ENCODE measurements around the gene TJP3.

DNA sequence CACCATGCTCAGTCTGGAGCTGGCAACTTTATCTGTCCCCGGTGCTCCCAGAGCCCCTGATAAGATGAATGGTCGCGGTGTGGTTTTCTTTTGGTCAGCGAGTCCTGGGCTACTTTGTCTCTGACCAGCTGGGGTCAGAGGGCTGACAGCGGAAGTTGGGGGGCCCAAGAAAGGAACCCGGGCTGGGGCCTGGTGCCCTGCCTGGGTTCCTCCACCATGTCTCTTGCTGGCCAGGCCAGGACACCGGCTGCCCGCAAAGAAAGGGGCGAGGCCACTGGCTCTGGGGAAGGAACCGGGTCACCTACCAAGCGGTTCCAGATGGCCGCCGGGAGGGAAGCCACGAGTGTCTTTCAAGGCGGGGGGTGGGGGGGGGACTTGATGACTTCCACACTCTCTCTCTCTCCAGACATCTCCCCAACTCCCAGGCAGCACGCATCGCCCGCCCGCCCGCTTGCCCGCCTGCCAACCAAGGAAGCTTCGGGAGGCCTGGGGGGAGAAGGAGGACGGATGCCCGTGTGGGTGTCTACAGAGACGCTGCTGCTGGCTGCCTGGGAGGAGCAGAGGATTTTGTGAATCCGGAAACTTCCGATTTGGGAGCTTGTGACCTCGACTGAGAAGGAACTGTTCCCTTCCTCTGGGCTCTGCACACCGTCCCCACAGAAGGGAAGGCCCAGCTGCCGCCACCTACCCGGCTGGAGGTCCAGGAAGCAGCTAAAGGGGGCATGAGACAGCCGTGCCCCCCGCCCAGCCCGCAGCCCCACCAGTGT, 9.0 kb upstream of the TJP3 start:
- TF ChIP-seq EZH2phosphoT487 (IDR thresholded peaks at IDR 0.05; ENCODE audit: low read length) (no peak), EZH2 (optimal IDR thresholded peaks at IDR 0.05; ENCODE audit: low read depth, low read length) (no peak)
- TF ChIP-seq, protein P1, sequence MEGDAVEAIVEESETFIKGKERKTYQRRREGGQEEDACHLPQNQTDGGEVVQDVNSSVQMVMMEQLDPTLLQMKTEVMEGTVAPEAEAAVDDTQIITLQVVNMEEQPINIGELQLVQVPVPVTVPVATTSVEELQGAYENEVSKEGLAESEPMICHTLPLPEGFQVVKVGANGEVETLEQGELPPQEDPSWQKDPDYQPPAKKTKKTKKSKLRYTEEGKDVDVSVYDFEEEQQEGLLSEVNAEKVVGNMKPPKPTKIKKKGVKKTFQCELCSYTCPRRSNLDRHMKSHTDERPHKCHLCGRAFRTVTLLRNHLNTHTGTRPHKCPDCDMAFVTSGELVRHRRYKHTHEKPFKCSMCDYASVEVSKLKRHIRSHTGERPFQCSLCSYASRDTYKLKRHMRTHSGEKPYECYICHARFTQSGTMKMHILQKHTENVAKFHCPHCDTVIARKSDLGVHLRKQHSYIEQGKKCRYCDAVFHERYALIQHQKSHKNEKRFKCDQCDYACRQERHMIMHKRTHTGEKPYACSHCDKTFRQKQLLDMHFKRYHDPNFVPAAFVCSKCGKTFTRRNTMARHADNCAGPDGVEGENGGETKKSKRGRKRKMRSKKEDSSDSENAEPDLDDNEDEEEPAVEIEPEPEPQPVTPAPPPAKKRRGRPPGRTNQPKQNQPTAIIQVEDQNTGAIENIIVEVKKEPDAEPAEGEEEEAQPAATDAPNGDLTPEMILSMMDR (IDR thresholded peaks at IDR 0.05; ENCODE audit: low read length), result no peak
